HG03108 (cell line): Measurements from ENCODE around the gene DEFB124.
"Not testable (repeated sequence)": the region's sequence is repeated elsewhere in the genome, so short reads cannot be mapped to it uniquely, and the experiment has no call there.

Experiments used
- ATAC-seq: cut with Tn5 transposase; IDR thresholded peaks from one replicate; pipeline ENCODE4 v1.9.1; 2021; ENCODE audit warnings: moderate library complexity; ENCODE audit not compliant: unreplicated experiment

DEFB124 gene, protein sequence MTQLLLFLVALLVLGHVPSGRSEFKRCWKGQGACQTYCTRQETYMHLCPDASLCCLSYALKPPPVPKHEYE

DNA sequence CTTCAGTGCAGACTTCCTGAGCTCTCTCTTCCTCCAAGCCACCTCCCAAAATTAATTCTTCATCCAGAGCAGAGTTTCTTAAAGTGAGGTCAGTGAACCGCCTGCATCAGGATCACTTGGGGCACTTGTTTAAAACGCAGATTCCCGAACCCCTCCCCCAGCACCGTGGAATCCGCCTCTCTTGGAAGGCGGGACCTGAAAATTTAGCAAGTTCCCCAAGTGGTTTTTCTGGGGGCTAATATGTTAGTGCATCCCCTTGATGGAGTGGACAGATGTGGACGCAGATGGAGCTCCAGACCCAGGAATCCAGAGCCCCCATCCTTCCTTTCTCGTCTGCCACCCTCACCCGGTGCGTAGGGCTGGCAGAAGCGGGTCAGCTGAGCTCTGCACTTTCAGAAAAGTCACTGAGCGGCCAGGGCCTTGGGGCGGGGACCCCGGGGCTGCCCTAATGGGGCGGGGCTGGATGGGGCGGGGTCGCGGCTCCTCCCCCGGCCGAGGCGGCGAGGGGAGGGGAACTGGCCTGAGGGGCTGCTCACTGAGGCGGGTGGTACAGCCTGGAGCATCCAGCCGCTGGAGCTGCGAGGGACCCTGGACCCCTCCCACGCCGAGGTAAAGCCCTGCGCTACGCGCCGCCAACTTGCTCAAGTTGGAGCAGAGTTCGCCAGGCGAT is at the start of gene DEFB124, which contains the start of gene REM1:
DEFB124 (minus strand) TSS at position 370 of the 670 bp plus-strand sequence. CDS start 2,114 bp downstream, outside the sequence.
REM1 (plus strand) TSS at position 531 of the 670 bp plus-strand sequence. CDS start 1,158 bp downstream, outside the sequence.
- ATAC-seq = no peak

DNA sequence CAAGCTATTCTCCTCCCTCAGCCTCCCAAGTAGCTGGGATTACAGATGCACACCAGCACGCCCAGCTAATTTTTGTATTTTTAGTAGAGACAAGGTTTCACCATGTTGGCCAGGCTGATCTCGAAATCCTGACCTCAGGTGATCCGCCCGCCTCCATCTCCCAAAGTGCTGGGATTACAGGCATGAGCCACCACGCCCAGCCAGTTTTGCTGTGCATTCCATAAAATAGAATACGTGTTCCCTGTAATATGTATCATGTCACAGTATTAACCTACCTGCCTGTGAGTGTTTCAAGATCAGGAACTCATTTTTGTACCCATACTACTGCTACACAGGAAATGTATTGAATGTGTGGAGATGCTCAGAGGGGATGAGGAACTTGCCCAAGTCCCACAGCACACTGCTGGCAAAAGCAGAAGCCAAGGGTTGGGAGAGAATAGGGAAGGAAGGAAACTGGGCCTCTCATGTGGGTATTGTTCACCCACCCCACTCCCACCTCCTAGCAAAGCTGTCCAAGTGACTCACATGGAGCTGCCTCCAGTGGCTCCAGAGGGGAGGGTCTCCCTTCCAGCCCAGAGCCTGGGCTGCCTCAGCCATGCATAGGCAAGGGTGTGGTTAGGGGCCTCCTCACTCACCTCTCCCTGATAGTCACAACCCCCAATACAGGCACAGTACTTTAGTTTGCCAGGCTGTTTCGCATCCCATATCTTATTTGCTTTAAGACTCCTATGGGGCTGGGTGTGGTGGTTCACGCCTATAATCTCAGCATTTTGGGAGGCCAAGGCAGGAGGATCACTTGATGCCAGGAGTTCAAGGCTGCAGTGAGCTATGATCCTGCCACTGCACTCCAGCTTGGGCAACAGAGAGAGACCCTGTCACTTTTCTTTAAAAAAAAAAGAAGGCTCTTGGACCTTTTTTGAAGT is 48.7 kb upstream of the DEFB124 start:
- no peak for ATAC-seq

DNA sequence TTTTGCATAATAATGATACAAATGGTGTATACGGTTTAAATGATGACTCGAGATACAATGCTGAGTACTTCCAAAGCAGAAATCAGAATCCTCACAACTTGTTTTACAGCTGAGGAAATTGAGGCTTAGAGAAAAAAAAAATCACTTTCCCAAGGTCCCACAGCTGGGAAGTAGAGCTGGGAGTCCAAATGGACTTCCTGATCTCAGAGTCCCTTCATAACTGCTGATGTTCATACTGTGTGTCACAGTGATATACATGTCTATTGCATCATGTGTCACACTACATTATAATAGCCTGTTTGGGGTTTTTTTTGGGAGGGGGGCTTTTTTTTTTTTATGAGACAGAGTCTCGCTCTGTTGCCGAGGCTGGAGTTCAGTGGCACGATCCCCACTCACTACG is 47.8 kb upstream of the DEFB124 start:
- no peak for ATAC-seq

DNA sequence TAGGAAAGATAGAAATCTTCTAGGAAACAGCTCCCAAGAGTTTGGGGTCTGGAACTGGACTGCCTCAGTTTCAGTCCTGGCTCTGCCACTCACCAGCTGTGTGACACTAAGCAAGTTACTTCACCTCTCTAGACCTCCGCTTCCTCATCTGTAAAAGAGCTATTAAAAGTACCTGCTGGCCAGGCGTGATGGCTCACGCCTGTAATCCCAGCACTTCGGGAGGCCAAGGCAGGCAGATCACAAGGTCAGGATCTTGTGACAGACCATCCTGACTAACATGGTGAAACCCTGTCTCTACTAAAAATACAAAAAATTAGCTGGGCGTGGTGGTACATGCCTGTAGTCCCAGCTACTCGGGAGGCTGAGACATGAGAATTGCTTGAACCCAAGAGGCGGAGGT is 46.3 kb upstream of the DEFB124 start:
- ATAC-seq = not testable (repeated sequence)

DNA sequence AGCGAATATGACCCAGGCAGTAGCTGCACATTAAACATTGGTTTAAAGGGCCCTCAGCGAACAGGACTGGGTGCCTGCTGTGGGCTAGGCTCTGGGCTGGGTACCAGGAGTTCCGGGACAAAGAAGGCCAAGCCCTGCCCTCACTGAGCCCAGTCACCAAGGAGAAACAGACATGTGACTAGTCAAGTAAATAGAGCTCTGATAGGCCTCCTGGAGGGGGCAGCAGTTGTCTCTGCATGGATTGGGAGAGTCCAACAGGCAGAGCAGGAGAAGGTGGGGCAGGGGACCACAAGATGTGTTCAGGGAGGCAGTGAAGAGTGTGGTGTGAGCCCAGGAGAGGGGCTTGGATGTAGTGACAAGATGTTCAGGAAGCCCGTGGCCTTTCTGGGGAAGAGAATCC is 42.4 kb upstream of the DEFB124 start:
- no peak for ATAC-seq

DNA sequence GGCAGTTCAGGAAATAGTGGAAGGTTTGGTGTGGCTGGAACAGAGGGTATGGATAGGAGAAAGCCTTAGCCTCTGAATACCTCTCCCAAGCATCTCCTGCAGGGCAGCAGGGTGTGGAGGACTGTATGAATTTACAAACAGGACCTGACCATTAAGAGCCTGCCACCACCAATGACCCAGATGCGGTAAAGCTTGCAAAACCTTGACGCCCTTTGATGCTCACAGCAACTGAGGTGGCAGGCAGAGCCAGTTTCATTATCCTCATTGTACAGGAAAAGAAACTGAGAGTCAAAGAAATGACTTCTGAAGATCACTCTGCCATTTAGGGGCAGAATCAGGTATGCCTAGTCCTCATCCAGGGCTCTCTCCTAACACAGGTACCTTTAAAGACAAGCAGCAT is 41.7 kb upstream of the DEFB124 start:
- no peak for ATAC-seq

DNA sequence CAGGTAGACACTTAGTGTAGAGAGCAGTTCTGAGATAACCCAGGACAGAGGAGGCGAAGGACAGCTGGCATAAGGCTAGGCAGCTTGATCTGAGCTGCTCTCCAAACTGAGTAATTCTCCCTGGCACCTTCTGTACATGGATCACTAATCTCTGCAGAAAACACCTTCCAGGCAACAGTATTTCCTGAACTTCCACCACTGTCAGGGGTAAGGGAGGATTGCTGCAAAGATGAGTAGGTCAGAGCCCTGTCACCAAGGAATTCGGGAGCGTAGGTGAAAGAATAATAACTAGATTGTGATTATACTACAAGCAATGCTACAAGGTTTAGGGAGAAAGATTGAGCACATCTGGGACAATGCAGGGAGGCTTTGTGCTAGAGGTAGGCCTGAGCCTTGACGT is 41.2 kb upstream of the DEFB124 start:
- ATAC-seq = no peak

DNA sequence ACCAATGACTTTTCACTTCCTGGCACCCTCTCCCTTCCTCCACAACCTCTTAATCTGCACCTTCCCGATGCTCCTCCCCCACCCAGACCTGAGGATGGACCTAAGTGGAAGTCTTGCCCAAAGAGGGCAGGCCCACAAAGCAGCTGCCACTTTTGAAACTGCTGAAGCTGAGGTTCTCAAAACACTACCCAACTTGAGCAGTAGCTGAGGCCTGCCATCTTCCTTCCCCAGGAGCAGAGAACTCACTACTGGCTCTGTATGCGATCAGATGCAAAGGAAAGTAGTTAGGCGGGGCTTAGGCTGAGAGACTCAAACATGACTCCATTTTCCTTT is 40.8 kb upstream of the DEFB124 start:
- no peak for ATAC-seq

DNA sequence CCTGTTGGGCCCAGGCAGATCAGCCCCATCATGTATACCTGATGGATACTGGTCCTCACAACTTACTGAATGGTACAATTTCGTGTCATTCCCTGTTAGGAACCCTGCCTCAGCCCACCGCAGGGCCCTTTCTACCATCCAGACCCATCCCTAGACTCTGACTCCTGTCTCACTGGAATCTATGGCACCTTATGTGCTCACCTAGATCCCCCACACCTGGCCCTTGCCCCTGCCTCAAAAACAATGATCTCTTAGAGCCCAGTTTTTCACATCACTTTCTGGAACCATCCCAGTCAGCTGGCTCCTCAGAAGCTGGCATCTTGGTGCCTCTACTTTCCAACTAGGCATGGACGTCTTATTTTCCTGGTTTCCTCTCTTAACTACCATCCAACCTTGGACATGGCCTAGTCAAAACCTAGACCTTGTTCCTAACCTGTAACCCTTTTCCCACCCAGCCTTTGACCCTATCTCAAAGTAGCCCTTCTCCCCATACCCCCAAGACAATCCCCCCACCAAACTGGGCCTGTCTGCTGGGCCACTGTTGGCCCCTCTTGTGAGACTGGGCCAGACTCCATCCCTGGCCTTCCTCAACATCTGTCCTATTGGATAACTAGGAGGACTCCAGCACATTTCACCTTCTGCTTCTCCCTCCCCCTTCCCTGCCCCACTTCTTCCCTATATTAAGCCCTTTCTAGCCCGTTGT is 40.3 kb upstream of the DEFB124 start:
- ATAC-seq = no peak

DNA sequence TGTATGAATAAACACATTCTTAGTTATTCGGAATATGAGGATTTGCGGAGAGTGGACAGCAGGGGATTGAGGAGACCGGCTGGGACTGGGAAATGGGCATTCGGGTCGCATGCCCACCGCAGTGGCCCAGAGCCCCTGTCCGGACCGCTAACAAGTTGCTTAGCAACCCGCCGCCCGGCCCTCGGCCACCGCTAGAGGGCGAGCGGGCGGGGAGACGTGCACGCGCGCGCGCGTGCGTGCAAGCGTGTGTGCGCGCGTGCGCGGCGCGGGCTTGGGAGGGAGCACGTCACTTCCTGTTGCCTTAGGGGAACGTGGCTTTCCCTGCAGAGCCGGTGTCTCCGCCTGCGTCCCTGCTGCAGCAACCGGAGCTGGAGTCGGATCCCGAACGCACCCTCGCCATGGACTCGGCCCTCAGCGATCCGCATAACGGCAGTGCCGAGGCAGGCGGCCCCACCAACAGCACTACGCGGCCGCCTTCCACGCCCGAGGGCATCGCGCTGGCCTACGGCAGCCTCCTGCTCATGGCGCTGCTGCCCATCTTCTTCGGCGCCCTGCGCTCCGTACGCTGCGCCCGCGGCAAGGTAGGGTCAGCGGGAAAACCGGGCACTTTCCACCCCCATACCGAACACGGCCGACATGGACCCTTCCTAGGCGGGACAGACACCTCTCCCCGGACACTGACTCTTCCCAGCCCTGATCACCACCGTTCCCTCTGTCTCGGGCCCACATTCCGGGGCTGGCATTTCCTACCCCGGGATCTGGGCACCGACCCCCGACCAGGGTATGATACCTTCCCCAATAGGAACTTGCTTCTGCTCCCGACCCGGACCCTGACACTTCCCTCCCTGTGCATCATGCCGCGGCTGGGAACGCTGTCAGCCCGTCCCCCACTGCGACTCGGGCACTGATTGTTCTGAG is 39.5 kb upstream of the DEFB124 start, which contains the start of gene HM13:
HM13 (plus strand) TSS at position 289 of the 918 bp plus-strand sequence; CDS start at position 399, 110 bp downstream.
- peak; percentile 83 for ATAC-seq

DNA sequence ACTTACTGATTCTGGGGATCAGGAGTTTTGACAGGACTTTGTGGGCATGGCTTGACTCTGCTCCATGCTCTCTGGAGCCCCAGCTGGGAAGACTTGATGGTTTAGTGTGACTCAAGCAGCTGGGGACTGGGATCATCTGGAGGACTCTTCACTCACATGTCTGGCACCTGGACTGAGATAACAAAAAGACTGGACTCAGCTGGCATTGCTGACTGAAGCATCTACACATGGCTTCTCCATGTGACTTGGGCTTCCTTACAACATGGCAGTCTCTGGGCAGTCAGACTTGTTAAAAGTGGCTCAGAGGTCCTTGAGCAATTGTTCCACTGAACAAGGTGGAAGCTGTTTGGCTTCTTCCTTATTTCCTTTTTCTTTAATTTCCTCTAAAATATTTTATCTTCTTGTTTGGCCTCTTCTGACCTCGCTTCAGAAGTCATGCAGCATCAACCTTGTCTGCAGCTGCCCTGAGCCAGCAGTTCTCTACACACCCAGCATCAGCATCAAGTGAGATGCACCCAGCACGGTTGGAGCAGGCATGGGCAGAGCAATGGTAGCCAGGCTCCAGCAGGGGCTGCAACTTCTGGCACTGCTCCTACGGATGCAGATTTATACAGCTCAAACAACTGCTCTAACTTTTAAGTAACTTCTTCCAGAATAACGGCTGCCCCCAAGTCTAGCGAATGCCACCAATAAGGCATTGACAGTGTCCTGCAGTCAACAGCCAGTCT is 33.8 kb upstream of the DEFB124 start:
- ATAC-seq = no peak

DNA sequence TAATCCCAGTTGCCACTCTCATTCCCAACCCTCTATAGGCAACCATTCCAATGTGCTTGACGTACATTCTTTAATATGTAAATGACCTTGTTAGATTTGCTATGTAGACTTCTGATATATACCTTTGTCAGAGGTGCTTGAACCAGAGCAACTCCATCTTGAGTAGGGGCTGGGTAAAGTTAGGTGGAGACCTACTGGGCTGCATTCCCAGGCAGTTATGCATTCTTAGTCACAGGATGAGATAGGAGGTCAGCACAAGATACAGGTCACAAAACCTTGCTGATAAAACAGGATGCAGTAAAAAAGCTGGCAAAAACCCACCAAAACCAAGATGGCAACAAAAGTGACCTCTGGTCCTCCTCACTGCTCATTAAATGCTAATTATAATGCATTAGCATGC is 31.0 kb upstream of the DEFB124 start:
- ATAC-seq = no peak

DNA sequence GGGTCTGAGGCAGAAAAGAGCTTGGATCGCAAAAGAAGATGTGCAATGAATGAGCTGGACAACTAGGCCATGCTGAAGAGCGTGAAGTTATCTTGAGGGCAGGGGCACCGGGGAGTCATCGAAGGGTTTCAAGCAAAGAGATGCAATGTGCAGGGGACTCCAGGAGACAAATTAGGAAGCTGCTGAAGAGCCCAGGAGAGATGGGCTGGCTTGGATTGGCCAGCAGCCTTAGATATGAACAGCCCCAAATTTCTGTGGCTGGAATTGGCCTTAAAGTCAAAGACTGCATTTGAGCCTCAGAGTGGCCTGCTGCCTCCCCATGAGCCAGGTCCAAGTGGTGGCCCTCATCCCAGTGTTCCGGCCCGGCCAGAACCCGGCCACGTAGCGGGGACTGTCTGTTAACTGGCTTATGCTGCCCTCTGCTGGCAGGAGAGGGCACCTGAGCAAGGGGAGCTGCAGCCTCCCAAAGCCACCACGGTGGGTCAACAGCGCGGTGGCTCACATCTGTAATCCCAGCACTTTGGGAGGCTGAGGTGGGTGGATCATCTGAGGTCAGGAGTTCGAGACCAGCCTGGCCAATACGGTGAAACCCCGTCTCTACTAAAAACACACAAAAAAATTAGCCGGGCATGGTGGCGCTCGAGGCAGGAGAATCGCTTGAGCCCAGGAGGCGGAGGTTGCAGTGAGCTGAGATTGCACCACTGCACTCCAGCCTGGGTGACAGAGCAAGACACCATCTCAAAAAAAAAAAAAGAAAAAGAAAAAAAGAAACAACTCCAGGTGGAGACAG is 28.2 kb upstream of the DEFB124 start:
- peak; percentile 69 for ATAC-seq

DNA sequence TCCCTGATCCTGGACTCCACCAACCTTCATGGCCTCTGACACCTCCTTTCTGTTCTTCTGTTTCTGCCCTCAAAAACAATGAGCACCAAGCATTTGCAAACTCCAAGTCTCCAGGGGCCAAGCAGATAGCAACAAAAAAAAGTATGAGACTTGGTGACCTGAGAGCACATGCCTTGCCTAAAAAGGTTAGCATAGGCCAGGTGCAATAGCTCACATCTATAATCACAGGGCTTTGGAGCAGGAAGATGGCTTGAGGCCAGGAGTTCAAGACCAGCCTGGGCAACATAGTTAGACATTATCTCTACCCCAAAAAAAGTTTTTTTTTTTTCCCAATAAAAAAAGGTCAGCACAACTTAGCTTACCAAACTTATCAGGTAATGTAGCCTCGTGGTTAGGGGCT is 25.6 kb upstream of the DEFB124 start:
- ATAC-seq = no peak

DNA sequence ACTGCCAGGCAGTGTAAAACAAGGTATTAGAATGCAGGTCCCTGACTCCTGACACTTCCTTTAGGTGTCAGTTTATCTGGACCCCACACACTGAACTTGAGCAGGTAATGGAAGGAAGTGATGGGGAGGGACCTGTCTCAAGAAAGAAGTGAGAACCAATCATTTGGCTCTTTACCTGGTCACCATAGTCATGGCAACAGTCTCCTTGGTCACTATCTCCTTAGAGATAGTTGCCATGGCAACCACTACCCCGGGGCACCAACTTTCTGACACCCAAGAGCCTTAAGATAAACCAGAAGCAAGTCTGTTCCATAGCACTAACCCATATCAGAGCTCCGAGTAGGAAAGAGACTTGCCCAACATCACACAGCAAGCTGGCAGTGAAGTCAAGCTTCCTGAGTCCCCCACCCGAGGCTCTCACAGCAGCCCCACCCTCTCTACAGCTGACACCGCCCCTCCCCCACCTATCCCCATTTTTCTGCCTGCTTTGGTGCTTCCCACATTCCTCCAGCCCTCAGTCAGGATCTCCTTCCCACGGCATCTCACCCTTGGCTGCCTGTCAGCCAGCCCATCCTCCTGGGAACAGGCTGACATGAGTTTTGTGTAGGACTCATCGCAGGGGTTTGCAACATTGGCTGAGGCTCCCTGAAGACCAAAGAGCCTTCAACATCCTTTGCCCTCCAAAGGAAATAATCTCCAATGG is 23.1 kb upstream of the DEFB124 start:
- no peak for ATAC-seq

DNA sequence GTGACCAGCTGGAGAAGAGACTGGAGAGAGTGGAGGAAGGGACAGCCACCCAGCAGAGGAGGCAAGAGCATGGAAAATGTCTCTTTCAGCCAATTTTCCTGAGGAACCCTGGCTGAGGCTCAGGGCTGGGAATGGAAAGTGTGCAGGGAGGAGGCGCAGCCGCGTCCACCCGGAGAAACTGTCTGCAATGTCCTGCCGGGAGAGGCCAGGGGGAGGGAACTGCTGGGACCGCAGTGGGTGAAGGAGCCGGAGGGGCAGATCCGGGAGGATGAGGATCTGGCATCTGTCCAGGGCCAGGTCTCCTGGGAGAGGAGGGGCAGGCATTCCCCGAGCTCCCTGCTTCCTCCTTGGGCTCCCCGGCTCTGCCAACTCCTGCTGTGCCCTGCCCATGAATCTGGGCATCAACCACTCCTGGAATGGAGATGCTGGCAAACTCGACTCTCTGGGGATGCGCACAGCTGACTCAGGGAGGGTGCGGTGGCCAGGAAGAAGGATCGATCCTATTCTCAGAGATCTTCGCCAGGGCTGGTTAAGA is 21.9 kb upstream of the DEFB124 start:
- no peak for ATAC-seq

DNA sequence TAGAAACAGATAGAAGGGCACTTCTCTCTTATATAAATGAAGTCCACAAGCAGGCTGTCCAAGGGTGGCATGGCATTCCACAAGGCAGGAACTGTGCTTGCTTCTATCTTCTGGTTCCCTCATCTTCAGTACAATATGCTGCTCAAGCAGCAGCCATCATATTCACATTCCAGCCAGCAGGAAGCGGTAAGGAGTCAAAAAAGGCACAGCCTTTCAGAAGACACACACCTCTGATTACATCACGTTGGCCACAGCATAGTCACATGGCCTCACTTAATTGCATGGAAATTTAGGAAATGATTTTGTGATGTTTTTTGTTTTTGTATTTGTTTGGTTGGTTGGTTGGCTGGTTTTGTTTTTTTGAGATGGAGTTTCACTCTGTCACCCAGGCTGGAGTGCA is 19.2 kb upstream of the DEFB124 start:
- ATAC-seq = no peak

DNA sequence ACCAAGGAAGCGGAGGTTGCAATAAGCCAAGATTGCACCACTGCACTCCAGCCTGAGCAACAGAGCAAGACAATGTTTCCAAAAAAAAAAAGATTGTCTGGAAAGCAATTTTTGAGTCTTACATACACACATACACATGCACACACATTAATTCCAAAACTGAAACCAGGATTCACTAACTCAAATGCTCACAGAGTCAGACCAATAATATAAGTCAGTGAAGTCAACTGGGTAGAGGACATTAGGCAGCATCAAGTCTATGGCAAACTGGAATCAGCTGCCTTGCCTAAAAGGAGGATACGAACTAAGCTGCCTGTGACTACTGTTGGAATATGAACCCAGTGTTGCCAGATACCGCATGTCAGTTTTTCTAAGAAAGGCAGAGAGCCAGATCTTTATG is 15.8 kb upstream of the DEFB124 start:
- no peak for ATAC-seq
